ENCODE results near the gene SLC24A3. TPM values are rescaled to one million over a fixed set of nuclear protein-coding genes. Genes with fewer than 3 reads are reported as not detected.

The SLC24A3 gene
- total RNA-seq, 8 experiments from 2014 or later: 0.13 to 13.3 (median 7.0) TPM

DNA sequence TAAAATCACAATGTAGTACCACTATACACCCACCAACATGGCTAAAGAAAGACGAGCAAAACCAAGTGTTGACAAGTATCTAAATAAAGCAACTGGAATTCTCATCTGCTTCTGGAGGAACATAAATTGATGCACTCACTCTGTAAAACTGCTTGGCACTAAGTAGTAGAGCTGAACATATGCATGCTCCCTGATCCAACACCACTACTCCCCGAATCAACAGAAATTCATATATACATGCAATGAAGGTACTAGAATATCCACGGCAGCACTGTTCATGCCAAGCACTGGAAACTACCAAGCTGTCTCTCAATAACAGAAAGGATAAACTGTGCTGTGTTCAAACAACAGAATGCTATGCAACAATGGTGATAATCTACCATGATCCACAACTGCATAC lies 326.1 kb downstream of the SLC24A3 start:
- 14 to 92% (median 71%) methylated on average over 1 to 3 of the region's 3 CpGs; no CpG with 5 or more reads in 1 of the 10 experiments for WGBS, 10 experiments
- in situ Hi-C loops (cut with MboI; ENCODE audit: low pct_unique_long_range_greater_than_20kb in 2 of 9, low sequenced_read_pairs in 9 of 9, unreplicated experiment in 9 of 9): loop anchor here in 1 of 9 experiments (25.0 kb wide), 1 partner anchor 101 kb away; no protein-coding TSS in a partner anchor
- H3K4me1 ChIP-seq (replicated peaks in 1 of 2): peaks cover 9 to 13% of the 10 kb centered on the region in 2 donors
- no peak overlapping the region for H3K27ac ChIP-seq
- no peak overlapping the region for H3K4me3 ChIP-seq
- ATAC-seq (replicated peaks in 6 of 8): no peak

DNA sequence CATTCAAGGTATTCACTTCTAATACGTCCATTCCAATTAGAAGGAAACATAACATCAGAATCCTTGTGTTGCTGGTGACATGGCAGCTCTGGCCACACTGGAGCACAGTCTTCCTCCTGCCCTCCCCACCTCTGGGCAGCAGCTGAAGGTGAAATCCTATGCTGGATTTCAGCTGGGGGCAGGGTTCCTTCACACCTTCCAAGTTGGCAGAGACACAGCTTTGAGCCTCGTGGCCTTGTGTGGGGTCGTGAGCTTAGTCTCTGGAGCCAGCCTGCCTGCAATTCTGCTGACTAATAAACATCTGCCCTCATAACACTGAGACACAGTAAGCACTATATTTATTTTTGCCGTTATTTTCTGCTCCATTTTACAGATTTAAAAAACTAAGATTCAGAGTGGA lies 326.7 kb downstream of the SLC24A3 start:
- WGBS, 10 experiments: 0 to 93% (median 29%) methylated on average over 1 to 4 of the region's 4 CpGs; no CpG with 5 or more reads in 3 of the 10 experiments
- no peak for ATAC-seq (replicated peaks in 6 of 8)
- H3K27ac ChIP-seq: no peak overlapping the region
- in situ Hi-C loops (cut with MboI; ENCODE audit: low pct_unique_long_range_greater_than_20kb in 2 of 9, low sequenced_read_pairs in 9 of 9, unreplicated experiment in 9 of 9): loop anchor here in 1 of 9 experiments (25.0 kb wide), 1 partner anchor 102 kb away; no protein-coding TSS in a partner anchor
- no peak overlapping the region for H3K4me3 ChIP-seq
- peaks cover 9 to 13% of the 10 kb centered on the region in 2 donors for H3K4me1 ChIP-seq (replicated peaks in 1 of 2)

DNA sequence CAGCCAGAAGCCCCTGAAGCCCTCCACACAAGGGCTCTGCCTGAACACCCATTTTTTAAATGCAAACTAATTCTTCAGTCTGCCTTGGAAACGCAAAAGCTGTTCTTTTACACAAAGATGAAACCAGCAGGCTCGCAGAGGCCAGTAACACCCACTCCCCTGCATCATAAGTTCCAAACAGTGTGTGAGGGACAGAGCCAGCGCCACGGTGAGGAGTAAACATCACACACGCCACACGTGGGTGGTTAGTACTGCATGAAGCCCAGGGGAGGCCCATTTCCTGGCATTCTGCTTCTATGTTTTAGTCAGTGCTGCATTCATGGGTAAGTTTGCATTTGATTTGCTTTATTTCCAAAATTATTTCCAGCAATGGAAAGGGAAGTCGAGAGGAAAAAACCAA lies 327.9 kb downstream of the SLC24A3 start:
- in situ Hi-C loops (cut with MboI; ENCODE audit: low pct_unique_long_range_greater_than_20kb in 2 of 9, low sequenced_read_pairs in 9 of 9, unreplicated experiment in 9 of 9): loop anchor here in 1 of 9 experiments (25.0 kb wide), 1 partner anchor 103 kb away; no protein-coding TSS in a partner anchor
- Histone ChIP-seq H3K4me3 (no peak overlapping the region), H3K4me1 (replicated peaks in 1 of 2) (peaks cover 9 to 13% of the 10 kb centered on the region in 2 donors), H3K27ac (no peak overlapping the region)
- 0 to 74% (median 32%) methylated on average over 2 to 7 of the region's 7 CpGs; no CpG with 5 or more reads in 3 of the 10 experiments for WGBS, 10 experiments
- peak in 5 of 8 experiments; percentile 67 to 99 (median 89) for ATAC-seq (replicated peaks in 6 of 8)

DNA sequence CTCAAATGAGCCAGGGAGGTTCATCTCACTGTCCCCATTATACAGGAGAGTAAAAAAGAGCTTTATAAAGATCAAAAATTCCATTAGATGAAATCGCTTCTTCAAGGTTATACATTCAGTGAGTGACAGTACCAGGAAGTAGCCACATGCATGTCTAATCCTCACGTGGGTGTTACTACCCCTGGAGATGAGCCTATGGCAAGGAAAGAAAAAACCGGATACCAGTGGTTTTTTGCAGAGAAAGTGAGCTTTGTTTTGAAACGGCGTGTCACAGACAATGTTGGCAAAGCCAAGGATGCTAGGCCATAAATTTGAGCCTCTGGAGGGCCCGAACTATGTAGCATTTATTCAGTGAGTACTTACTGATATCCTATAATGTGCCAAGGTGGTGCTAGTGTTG lies 330.7 kb downstream of the SLC24A3 start:
- 0 to 92% (median 68%) methylated on average over 1 to 6 of the region's 6 CpGs; no CpG with 5 or more reads in 2 of the 10 experiments for WGBS, 10 experiments
- Histone ChIP-seq H3K4me1 (replicated peaks in 1 of 2) (peaks cover 9 to 13% of the 10 kb centered on the region in 2 donors), H3K27ac (no peak overlapping the region), H3K4me3 (no peak overlapping the region)
- no peak for ATAC-seq (replicated peaks in 6 of 8)
- in situ Hi-C loops (cut with MboI; ENCODE audit: low pct_unique_long_range_greater_than_20kb in 2 of 9, low sequenced_read_pairs in 9 of 9, unreplicated experiment in 9 of 9): loop anchor here in 1 of 9 experiments (25.0 kb wide), 1 partner anchor 106 kb away; no protein-coding TSS in a partner anchor

DNA sequence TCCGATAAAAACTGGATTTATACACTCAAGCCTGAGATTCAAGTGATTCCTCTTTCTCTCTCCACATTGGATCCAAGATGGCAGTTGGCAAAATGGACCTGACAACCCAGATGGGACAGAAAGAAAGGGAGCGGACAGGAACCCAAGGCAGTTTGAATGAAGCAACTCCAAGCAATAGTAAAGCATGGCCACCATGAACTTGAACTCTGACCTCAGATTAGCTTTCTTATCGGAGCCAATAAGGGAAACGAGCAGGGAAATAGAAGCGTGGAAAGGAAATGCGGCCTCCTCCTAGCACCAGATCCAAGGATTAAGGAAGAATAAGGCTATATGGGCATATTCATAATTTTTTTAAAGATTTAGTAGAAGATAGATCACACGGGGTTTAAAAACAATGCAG lies 332.2 kb downstream of the SLC24A3 start:
- 24 to 92% (median 85%) methylated on average over 1 to 7 of the region's 7 CpGs for WGBS, 10 experiments
- in situ Hi-C loops (cut with MboI; ENCODE audit: low pct_unique_long_range_greater_than_20kb in 2 of 9, low sequenced_read_pairs in 9 of 9, unreplicated experiment in 9 of 9): loop anchor here in 1 of 9 experiments (25.0 kb wide), 1 partner anchor 107 kb away; no protein-coding TSS in a partner anchor
- no peak overlapping the region for H3K4me3 ChIP-seq
- H3K4me1 ChIP-seq (replicated peaks in 1 of 2): peaks cover 12 to 14% of the 10 kb centered on the region in 2 donors
- no peak for ATAC-seq (replicated peaks in 6 of 8)
- H3K27ac ChIP-seq: no peak overlapping the region

DNA sequence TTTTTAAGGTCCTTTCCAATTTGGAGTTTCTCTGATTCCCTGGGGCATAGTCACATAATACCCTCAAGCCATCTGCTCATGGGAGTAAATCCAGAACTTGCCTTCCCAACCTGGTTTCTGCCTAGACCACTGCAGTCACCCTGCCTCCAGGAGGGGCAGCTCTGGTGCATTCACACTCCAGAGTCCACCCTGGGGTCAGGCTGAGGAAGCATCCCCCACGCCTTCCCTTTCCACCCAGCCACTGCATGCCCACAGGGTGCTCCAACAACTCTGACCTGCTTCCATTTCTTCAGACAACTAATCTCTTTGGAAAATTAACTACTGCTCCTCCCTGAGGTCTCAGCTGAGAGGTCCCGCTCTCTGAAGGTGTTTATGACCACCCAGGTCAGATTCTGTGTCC lies 334.2 kb downstream of the SLC24A3 start:
- WGBS, 10 experiments: 29 to 100% (median 60%) methylated on average over 1 of the region's 2 CpGs; no CpG with 5 or more reads in 4 of the 10 experiments
- in situ Hi-C loops (cut with MboI; ENCODE audit: low pct_unique_long_range_greater_than_20kb in 2 of 9, low sequenced_read_pairs in 9 of 9, unreplicated experiment in 9 of 9): loop anchor here in 1 of 9 experiments (25.0 kb wide), 1 partner anchor 109 kb away; no protein-coding TSS in a partner anchor
- H3K4me1 ChIP-seq (replicated peaks in 1 of 2): peaks cover 3 to 6% of the 10 kb centered on the region in 2 donors
- no peak overlapping the region for H3K4me3 ChIP-seq
- no peak overlapping the region for H3K27ac ChIP-seq
- no peak for ATAC-seq (replicated peaks in 6 of 8)

DNA sequence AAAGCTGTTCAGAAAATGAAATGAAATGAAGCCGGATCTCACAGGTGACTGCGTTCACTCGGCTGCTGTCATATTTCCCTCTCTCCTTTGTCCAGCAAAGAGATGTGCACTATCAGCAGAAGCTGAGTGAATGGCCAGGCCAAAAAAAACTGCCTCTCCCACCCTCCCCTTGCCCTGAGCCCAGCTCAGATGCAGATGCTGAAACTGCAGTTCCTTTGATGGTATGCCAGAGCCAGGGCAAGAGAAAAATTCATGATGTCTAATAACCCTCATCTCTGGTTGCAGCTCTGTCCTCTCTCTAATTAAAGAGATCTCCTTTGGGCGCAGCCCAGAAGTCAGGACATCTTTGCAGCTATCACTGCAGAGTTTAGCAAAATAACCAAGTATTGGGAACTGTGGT lies 335.1 kb downstream of the SLC24A3 start:
- no peak overlapping the region for H3K4me3 ChIP-seq
- 44 to 100% (median 67%) methylated on average over 1 to 4 of the region's 4 CpGs; no CpG with 5 or more reads in 2 of the 10 experiments for WGBS, 10 experiments
- ATAC-seq (replicated peaks in 6 of 8): no peak
- no peak overlapping the region for H3K27ac ChIP-seq
- H3K4me1 ChIP-seq (replicated peaks in 1 of 2): peaks cover 12 to 15% of the 10 kb centered on the region in 2 donors
- in situ Hi-C loops (cut with MboI; ENCODE audit: low pct_unique_long_range_greater_than_20kb in 2 of 9, low sequenced_read_pairs in 9 of 9, unreplicated experiment in 9 of 9): loop anchor here in 1 of 9 experiments (25.0 kb wide), 1 partner anchor 110 kb away; no protein-coding TSS in a partner anchor

DNA sequence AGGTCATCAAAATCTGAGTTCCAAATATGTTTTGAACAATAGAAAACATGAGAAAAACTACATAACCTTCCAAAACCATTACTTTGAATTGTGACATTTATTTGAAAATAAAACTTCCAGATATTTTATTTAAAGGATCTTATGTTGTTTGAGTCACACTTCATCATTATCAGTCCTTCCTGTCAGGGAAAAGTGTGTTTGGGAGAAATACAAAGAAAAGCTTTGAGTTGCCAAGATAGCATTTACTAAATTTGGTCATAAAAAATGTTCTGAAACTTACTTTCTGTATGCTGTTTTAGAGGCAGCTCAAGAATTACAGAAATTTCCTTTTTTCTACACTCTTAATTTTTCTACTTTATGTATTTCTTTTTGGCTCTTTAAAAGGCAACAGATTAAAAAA lies 337.5 kb downstream of the SLC24A3 start:
- Histone ChIP-seq H3K27ac (no peak overlapping the region), H3K4me3 (no peak overlapping the region), H3K4me1 (replicated peaks in 1 of 2) (peaks cover 14 to 21% of the 10 kb centered on the region in 2 donors)
- ATAC-seq (replicated peaks in 6 of 8): no peak
- in situ Hi-C loops (cut with MboI; ENCODE audit: low pct_unique_long_range_greater_than_20kb in 2 of 9, low sequenced_read_pairs in 9 of 9, unreplicated experiment in 9 of 9): loop anchor here in 1 of 9 experiments (25.0 kb wide), 1 partner anchor 113 kb away; no protein-coding TSS in a partner anchor

DNA sequence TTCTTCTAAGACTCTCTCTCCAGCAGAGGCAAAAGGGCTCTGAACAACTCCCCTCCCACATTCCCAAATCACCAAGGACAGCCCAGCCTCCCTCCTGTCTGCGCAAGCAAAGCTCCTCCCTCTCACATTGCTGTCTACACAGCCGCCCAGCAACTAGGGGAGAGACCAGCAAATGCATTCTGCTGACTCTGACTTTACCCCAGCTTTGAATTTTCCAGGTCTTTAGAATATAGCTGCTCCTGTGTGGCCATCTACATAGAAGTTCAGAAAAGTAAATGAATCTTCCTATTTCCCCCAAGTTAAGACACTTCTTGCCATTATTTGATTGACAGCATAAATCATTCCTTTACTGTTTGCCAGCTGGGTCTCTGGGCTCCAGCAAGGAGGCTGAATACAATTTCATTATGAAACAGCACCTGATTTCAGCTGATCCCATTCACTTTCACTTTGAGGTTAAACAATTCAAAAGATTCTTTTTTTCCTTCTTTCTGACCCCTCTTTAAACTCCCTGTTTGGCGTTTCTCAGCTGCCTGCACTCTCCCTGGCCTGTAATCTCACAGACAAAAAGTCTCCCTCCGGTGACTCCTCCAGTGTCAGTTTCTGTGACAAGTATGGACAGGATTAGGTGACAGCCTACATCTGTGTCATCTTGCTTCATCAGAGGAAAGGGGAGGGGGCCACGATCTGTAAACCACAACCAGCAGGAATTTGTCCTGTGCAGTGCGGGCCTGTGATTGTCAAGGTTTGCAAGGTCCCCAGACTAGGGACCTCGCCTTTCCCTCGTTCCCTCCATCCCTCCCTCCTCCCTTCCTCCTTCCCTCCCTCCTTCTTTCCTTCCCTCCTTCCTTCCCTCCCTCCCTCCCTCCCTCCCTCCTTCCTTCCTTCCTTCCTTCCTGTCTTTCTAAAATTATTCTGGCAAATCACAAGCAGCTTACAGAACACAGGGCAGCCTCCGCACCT lies 340.1 kb downstream of the SLC24A3 start:
- H3K27ac ChIP-seq: peak overlapping the region in 1 of 2 donors; percentile 44
- no peak overlapping the region for H3K4me3 ChIP-seq
- peak; percentile 44 to 99 (median 96) for ATAC-seq (replicated peaks in 6 of 8)
- in situ Hi-C loops (cut with MboI; ENCODE audit: low pct_unique_long_range_greater_than_20kb in 2 of 9, low sequenced_read_pairs in 9 of 9, unreplicated experiment in 9 of 9): no loop called here
- WGBS, 10 experiments: 0 to 50% (median 17%) methylated on average over 1 to 3 of the region's 9 CpGs; no CpG with 5 or more reads in 3 of the 10 experiments
- H3K4me1 ChIP-seq (replicated peaks in 1 of 2): peaks cover 20 to 21% of the 10 kb centered on the region in 2 donors

DNA sequence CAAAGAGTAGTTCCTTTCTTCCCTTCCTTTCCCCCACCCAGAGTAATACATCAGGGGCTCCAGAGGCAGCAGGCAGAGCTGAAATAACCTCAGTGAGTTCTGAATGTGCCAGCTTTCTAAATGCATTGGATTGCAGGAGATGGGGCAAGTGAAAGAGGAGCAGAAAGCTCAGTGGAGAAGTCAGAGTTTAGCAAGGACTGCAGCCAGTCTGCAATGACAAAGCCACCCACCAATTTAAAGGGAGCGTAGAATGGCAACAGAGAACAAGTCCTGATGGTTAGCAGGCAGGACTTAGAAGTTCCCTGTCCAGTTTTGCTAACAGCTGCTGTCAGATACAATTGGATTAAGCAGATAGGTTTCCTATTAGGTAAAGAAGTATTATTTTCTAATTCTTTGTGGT lies 342.2 kb downstream of the SLC24A3 start:
- no peak for ATAC-seq (replicated peaks in 6 of 8)
- 57 to 100% (median 91%) methylated on average over 1 of the region's 1 CpG; no CpG with 5 or more reads in 5 of the 10 experiments for WGBS, 10 experiments
- Histone ChIP-seq H3K4me3 (no peak overlapping the region), H3K27ac (no peak overlapping the region), H3K4me1 (replicated peaks in 1 of 2) (peaks cover 16 to 20% of the 10 kb centered on the region in 2 donors)
- in situ Hi-C loops (cut with MboI; ENCODE audit: low pct_unique_long_range_greater_than_20kb in 2 of 9, low sequenced_read_pairs in 9 of 9, unreplicated experiment in 9 of 9): no loop called here

DNA sequence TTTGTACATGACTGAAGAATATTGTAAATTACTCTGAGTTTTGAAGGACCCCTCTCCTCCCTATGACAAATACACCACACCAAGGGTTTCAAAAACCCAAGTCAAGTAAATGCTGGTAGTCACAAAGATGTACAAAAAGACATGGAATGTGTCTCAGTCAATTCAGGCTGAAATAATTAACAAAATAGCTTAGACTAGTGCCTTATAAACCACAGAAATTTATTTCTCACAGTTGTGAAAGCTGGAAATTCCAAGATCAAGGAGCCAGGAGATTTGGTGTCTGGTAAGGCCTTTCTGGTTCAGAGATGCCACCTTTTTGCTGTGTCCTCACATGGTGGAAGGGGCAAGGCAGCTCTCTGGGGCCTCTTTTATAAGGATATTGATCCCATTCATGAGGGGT lies 343.3 kb downstream of the SLC24A3 start:
- Histone ChIP-seq H3K27ac (no peak overlapping the region), H3K4me3 (no peak overlapping the region), H3K4me1 (replicated peaks in 1 of 2) (peaks cover 16 to 20% of the 10 kb centered on the region in 2 donors)
- ATAC-seq (replicated peaks in 6 of 8): no peak
- in situ Hi-C loops (cut with MboI; ENCODE audit: low pct_unique_long_range_greater_than_20kb in 2 of 9, low sequenced_read_pairs in 9 of 9, unreplicated experiment in 9 of 9): no loop called here

DNA sequence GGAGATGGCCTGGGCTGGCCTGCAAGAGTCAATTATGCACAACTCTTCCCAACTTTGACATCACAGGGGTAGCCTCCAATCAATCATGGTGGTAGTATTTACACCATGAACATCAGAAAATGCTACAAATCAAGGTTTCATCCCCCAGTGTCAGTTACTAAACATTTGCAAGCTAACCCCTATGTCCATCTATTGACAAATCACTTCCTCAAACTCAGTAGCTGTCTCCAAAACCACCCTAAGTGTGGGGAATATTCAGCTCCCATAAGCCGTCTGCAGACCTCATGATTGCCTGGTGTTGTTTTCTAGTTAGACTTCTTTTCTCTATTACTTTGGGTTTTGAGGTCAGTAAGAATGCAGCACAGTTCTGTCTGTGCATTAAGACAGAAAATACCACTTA lies 344.8 kb downstream of the SLC24A3 start:
- Histone ChIP-seq H3K4me1 (replicated peaks in 1 of 2) (peaks cover 11 to 17% of the 10 kb centered on the region in 2 donors), H3K27ac (no peak overlapping the region), H3K4me3 (no peak overlapping the region)
- 0 to 83% (median 78%) methylated on average over 1 of the region's 1 CpG; no CpG with 5 or more reads in 4 of the 10 experiments for WGBS, 10 experiments
- ATAC-seq (replicated peaks in 6 of 8): peak in 2 of 8 experiments; percentile 16 to 33
- in situ Hi-C loops (cut with MboI; ENCODE audit: low pct_unique_long_range_greater_than_20kb in 2 of 9, low sequenced_read_pairs in 9 of 9, unreplicated experiment in 9 of 9): no loop called here

All from motor neuron (in vitro differentiated cells).